Gastroesophageal sphincter (tissue), 3 donors: ENCODE data around the gene GGTLC2.
"Not testable (repeated sequence)": the region's sequence is repeated elsewhere in the genome, so short reads cannot be mapped to it uniquely, and the experiment has no call there.

Experiments
- CTCF ChIP-seq, 4 experiments: fragments of 200-600 bp in 2 of 4; fragments of 450-650 bp in 2 of 4; sonication (generic) in 1 of 4; IDR thresholded peaks; one replicate each; pipeline ENCODE4 v1.5.1; 2017 to 2019; ENCODE audit warnings: antibody characterized with exemption in 4 of 4, mild to moderate bottlenecking in 2 of 4, moderate library complexity in 2 of 4
- EP300 ChIP-seq: sonication (generic); formaldehyde crosslinking; IDR thresholded peaks from one replicate; pipeline ENCODE4 v1.6.1; 2017; ENCODE audit warnings: antibody characterized with exemption, mild to moderate bottlenecking
- POLR2AphosphoS5 ChIP-seq: sonication (generic); formaldehyde crosslinking; IDR thresholded peaks from one replicate; pipeline ENCODE4 v1.6.1; 2017; ENCODE audit warnings: antibody characterized with exemption

- not testable (repeated sequence) for TF ChIP-seq CTCF (IDR thresholded peaks at IDR 0.05); POLR2AphosphoS5; EP300
Observed at GRCh38 chr22:22650803-22651515, 6.5 kb downstream of the GGTLC2 start.
